HTERT RPE-1 (cell line): Measurements from ENCODE around the gene RAB7B.

Experiments
- in situ Hi-C: fragments of 300-500 bp; cut with MboI; formaldehyde crosslinking; loops from 4 replicates; pipeline ENCODE4 v1.14.3; 2020; ENCODE audit warnings: low sequenced_read_pairs

Gene RAB7B

GRCh38 chr1:206023695-206024094, 20.5 kb upstream of the RAB7B start, which contains the start of gene CTSE:
Gene CTSE, minus strand, starts transcription at chr1:206023895. Its CDS starts 104 bp downstream, at chr1:206023791.
- in situ Hi-C loops, result no loop called here

DNA sequence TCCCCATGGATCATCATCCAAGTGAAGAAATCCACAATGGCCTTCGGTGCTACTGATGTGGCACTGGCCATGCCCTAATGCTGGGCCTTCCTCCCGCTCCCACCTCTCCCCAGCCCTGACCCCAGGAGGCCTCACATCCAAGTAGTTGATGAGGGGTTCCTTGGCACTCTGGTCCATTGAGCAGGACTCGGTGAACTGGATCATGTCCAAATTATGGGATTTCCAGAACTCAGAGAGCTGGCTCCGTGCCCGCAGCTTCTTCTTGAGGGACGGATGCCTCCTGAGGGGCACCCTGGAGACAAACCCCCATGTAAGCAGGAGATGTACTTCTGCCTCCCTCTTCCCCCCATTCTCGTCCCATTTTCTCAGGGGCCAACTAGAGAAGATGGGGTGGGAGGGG, 19.6 kb upstream of the RAB7B start:
- in situ Hi-C loops, result no loop called here

DNA sequence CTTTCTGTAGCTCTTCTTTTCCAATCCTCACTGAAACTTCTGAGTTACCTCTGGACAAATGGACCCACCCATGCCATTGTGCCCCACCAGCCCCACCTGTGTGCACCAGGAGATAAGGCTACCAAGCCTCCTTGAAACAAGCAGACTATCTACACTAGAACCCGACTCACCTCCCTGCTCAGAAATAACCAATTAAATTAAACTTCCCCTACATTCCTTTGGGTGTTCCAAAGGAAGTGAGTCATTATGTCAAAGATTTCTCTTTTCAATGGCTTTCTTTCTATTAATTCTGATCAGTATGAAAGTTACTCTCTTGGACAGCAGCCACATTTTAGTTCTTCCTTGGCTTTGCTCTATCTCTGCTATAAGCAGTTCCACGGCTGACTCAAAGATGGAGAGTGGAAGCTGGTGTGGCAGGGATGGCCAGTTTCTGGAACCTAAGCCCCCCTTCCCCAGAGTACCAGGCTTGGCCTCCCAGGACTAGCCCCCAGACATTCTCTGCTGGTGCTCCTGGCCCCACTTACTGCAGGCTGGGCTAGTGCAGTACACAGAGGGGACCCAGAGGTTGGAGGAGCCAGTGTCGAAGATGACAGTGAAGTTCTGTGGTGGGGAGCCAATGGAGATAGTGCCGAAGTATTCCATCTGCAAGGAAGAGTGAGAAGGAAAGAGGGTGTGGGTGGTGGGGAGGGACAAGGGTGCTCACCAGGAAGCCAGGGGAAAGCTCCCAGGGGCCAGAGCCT, 18.6 kb upstream of the RAB7B start:
- in situ Hi-C loops, result no loop called here

DNA sequence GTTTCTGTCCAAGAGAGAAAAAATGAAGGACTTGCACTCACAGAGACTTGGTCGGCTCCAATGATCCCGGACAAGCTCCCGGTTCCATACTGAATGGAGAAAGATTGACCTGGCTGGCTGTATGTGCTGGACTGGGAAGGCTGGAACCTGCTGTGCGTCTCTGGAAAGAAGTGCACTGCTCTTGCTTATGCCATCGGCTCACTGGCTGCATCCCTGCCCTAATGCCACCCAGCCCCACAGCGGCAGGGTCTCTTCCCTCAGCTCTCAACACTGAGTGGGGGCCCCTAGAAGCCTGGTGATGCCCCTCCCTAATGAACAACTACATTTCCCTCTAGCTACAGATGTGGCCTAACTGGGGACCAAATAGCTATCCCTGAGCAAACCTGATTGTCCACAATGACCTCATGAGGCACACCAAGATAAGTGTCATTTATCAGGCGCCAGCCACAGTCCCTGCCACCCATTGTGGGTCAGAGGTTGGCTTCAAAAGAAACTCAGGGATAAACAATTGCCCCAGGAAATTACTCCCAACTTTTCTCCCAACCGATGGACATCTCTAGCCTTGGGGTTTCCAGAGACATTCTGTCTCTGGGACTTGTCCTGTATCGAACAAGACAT, 17.9 kb upstream of the RAB7B start:
- in situ Hi-C loops, result no loop called here

DNA sequence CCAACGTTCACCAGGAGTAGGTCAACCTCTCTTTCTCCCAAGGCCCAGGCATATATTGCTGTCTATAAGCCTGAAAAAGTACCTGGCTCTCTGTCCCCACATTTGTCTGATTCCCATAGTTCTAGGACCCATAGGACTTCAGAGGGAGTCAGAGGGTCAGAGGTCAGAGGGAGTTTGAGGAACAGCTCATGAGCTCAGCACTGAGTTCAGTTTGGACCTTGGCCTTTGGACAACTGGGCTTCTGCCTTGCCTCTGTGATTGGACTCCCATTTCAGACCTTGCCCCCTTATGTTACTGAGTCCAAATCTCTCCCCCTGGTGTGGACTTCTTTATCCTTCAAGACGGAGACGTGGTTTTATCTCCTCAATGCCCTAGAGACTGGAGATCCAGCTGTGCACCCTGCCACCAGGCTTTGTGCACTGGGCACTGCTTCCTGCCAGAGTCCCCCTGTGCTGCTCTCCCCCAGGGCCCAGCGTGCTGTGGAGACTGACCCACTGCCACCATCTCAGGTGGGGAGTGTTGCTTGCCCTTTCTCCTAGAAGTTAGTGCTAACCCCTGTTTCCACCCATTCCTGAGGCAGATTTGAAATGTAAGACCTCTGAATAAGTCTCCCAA, 17.3 kb upstream of the RAB7B start:
- in situ Hi-C loops, result no loop called here

GRCh38 chr1:206015071-206015470, 11.9 kb upstream of the RAB7B start:
- in situ Hi-C loops, result no loop called here

- in situ Hi-C loops, result no loop called here
Observed at GRCh38 chr1:206014601-206015000, 11.4 kb upstream of the RAB7B start.

DNA sequence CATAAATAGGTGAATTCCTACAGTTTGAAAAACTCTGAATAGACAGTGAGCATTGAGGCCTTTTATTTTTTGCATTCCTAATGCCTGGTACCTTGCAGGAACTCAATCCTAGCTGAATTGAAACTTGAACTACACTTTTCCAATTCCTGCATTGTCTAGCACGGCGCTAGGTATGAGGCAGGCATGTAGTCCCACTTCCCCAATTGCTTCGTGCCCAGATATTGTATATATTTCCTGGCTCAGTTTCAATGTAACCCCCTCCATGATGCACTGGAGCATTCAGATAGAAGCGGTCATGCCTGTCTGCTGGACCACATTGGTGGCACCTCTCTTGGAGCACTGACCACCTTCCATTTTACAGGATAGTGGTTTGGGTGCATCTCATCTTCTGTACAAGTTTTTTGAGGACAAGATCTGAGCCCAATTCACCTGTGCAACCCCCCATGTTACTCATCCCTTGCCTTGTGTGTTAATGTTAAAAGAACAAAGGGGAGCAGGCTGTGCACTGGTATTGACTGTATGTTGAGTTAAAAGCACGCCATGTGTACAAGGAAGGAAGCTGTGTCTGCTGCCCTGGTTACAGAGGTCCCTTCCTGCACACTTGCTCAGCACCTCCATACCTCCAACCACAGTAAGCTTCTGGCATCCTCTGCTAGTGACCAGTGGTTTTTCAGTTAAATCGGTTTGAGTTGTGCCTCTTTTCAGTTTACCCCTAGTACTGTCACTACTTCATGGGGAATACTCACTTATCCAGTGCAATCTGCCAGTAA, 10.0 kb upstream of the RAB7B start:
- in situ Hi-C loops, result no loop called here

DNA sequence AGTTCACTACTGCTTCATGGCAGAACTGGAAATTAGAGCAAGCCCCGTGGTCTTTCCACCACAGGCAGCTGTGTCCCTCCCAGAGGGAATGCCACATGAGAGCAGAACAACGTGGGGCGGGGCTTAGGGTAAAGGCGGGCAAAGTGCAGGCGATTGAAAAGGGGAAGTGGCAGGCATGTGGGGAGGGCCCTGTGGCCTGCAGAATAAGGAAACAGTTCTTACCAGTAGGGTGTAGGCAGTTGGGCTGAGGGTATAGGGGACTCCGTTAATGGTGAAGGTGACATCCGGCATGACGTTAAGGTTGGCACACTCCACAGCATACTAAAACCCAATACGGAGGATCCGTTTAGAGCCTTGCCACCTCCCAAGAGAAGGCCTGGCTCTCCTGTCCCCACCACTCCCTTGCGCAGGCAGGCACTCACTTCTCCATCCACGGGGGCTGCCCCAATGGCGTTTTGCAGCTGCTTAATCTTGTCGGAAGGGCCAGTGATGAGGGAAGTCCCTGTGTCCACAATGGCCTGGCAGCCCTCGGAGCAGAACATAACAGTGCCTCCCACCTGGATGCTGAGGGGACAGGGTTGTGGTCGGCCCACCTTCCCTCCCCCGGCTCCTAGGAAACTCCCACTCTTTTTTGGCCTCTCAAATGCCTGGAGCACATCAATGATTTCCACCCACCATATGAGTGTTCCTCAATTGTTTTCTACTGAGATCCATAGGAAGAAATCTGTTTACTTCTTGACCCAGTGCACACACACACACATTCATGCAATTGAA, 9.1 kb upstream of the RAB7B start:
- in situ Hi-C loops, result no loop called here

- in situ Hi-C loops, result no loop called here
Observed at GRCh38 chr1:206011057-206011456, 7.9 kb upstream of the RAB7B start.

DNA sequence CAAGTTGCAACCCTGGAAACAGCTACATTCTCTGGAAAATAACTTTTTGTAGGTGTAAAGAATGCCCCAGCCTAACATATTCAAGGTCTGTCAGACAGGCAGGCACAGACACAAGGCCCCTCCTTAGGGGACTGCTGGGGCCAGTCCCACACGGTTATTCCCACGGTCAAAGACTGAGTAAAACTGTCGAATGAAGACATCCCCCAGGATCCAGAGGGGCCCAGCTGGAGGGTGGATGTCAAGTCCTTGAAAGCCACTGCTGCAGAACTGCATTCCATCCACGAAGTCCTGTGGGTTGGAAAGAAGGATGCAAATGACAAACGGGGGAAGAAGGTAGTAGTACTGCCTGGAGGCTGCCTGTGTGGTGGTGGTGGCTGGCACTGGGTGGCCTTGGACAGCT, 6.9 kb upstream of the RAB7B start:
- in situ Hi-C loops, result no loop called here

GRCh38 chr1:206006946-206007345, 3.8 kb upstream of the RAB7B start:
- in situ Hi-C loops, result no loop called here

DNA sequence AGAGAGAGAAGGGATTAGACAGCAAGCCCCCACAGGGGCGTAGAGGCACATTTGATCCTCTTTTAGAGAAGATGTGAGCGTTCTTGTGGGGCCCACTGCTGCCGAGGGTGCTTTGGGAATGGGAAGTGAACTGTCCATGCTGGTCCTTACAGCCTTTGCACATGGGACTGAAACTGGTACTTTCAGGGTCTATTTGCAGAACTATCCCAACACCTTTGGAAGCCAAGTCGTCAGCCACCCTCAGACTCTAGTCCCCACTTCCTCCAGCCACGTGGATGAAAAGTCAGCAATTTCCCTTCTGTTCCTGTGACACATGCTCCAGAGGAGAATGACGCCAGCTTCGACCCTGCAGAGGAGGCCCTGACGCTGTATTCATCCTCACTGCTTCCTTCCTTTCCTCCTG, 2.6 kb upstream of the RAB7B start:
- in situ Hi-C loops, result no loop called here

GRCh38 chr1:206005234-206005633, 2.0 kb upstream of the RAB7B start:
- in situ Hi-C loops, result no loop called here

GRCh38 chr1:206004826-206005225, 1.6 kb upstream of the RAB7B start:
- in situ Hi-C loops, result no loop called here

- in situ Hi-C loops, result no loop called here
Observed at GRCh38 chr1:206003854-206004800, 932 bp upstream of the RAB7B start.

DNA sequence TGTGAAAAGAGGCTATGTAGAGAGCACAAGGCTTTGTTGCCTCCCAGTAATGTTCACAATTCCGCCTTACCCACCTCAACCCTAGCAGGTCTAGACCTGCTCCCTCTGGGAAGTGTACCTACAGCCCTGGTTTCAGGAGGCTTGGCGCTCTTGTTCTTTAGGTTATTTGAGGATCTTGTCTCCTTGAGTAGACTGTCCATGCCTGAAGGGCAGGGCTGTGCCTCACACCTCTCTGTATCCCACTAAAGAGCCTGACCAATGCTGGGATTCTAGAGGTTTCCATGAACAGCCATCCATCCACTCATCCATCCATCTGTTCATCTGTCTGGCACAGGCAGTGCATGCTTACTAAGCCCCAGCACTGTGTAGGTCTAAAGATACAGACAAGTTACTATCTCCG, 1.0 kb downstream of the RAB7B start:
- in situ Hi-C loops, result no loop called here

DNA sequence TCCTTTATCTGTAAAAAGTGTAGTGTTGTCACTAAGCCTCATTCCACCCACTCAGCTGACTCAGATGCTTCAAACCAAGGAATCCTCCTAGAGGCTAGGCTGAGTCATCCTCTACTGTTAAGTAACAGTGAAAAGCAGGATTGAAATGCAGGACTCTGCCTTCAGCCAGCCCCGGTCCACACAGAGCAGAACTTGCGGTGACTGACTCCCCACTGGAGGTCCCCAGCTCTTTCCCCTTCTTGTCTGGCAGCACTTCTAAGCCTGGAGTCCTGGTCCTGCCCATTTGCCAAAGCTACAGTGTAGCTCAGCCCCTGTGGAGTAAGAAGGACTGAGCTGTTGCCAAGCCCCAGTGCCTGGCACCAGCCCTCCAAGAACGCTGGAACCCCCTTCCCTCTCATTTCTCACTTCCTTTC, 1.7 kb downstream of the RAB7B start:
- in situ Hi-C loops, result no loop called here

DNA sequence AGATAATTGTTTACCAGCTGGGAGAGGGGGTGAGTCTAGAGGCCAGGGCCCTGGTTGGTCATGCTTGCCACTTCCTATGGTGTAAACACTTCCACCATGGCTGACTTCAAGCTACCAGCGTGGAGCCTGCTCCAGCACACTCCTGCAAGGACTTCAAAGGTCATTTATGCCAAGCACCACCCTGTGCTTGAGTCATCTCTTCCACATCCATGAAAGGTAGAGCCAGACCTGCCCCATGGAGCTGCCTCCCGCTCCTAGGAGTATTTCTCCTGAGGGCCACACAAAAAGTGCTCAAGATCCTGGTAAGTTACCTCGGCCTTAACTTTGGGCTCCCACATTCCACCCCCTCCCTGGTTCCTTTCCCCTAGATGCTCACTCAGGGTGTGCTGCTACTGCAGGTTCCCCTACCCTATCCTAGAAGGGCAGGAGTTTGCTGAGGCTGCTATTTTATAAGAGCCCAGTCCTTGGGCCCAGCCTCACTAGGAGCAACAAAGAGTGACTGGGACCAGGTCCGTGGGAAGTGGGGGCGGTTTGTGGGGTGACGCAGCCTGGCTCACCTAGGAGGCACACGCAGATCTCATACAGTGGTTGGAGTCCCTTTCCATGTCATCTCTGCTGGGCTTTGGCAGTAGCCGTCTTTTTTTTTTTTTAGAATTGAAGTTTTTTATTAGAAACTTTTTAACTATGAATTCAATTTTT, 2.4 kb downstream of the RAB7B start:
- in situ Hi-C loops, result no loop called here
